HG03066 (cell line): ENCODE measurements around the gene RNF115.
"Not testable (repeated sequence)": the region's sequence is repeated elsewhere in the genome, so short reads cannot be mapped to it uniquely, and the experiment has no call there.

Source experiments
- ATAC-seq: cut with Tn5 transposase; IDR thresholded peaks from one replicate; pipeline ENCODE4 v1.9.1; 2021; ENCODE audit warnings: low read depth; ENCODE audit not compliant: unreplicated experiment

Gene RNF115

GRCh38 chr1:145823565-145824498 lies at the start of gene RNF115, which contains the start of gene POLR3C:
Gene RNF115, minus strand, starts transcription at chr1:145824095. Its CDS starts 222 bp downstream, at chr1:145823873.
Gene POLR3C, plus strand, starts transcription at chr1:145824200. Its CDS starts 1,577 bp downstream, at chr1:145825777.
- ATAC-seq = peak; percentile 74

GRCh38 chr1:145871994-145872924 lies 48.4 kb upstream of the RNF115 start:
- no peak for ATAC-seq

- no peak for ATAC-seq
Observed at GRCh38 chr1:145868232-145868631, 44.3 kb upstream of the RNF115 start.

- no peak for ATAC-seq
Observed at GRCh38 chr1:145863282-145864018, 39.6 kb upstream of the RNF115 start.

- ATAC-seq = peak; percentile 65
Observed at GRCh38 chr1:145859491-145860023, 35.7 kb upstream of the RNF115 start.

- ATAC-seq = peak; percentile 76
Observed at GRCh38 chr1:145858901-145859490, 35.1 kb upstream of the RNF115 start, which contains the start of gene PIAS3. Gene PIAS3, minus strand, starts transcription at chr1:145859081. Its CDS starts 91 bp downstream, at chr1:145858990.

GRCh38 chr1:145858238-145858900 lies 34.5 kb upstream of the RNF115 start:
- no peak for ATAC-seq

- ATAC-seq = no peak
Observed at GRCh38 chr1:145857170-145857569, 33.3 kb upstream of the RNF115 start.

GRCh38 chr1:145855426-145855948 lies 31.6 kb upstream of the RNF115 start:
- ATAC-seq = no peak

- ATAC-seq = no peak
Observed at GRCh38 chr1:145849356-145850160, 25.7 kb upstream of the RNF115 start.

GRCh38 chr1:145847827-145848226 lies 23.9 kb upstream of the RNF115 start:
- no peak for ATAC-seq

GRCh38 chr1:145846201-145846612 lies 22.3 kb upstream of the RNF115 start:
- no peak for ATAC-seq

GRCh38 chr1:145845514-145846161 lies 21.7 kb upstream of the RNF115 start, which contains the start of gene NUDT17:
Gene NUDT17, plus strand, starts transcription at chr1:145845630. Its CDS starts 11 bp downstream, at chr1:145845641.
- peak; percentile 58 for ATAC-seq

GRCh38 chr1:145845144-145845513 lies 21.2 kb upstream of the RNF115 start:
- peak; percentile 69 for ATAC-seq

- ATAC-seq = no peak
Observed at GRCh38 chr1:145843031-145843430, 19.1 kb upstream of the RNF115 start.

- ATAC-seq = no peak
Observed at GRCh38 chr1:145837656-145838055, 13.8 kb upstream of the RNF115 start.

- not testable (repeated sequence) for ATAC-seq
Observed at GRCh38 chr1:145830810-145831209, 6.9 kb upstream of the RNF115 start.
